Suprapubic skin (tissue), 4 donors: ENCODE results near the gene NT5DC4. TPM values are rescaled to one million over a fixed set of nuclear protein-coding genes. Genes with fewer than 3 reads are reported as not detected.

Source experiments
- DNase-seq, 2 donors: peaks; one replicate each; pipeline ENCODE4 v3.0.0-alpha.2; 2019; ENCODE audit warnings: low spot score in 2 of 2
- H3K27ac ChIP-seq: fragments of 200-600 bp; sonication (generic); one replicate; pipeline ENCODE4 v1.5.1; 2019
- H3K27me3 ChIP-seq: fragments of 200-600 bp; sonication (generic); one replicate; pipeline ENCODE4 v1.5.1; 2019
- H3K36me3 ChIP-seq: fragments of 200-600 bp; sonication (generic); one replicate; pipeline ENCODE4 v1.5.1; 2019
- H3K4me1 ChIP-seq: fragments of 200-600 bp; sonication (generic); one replicate; pipeline ENCODE4 v1.5.1; 2019
- H3K4me3 ChIP-seq: fragments of 200-600 bp; sonication (generic); one replicate; pipeline ENCODE4 v1.5.1; 2019; ENCODE audit warnings: mild to moderate bottlenecking
- H3K9me3 ChIP-seq: fragments of 200-600 bp; sonication (generic); one replicate; pipeline ENCODE4 v1.5.1; 2019
- EP300 ChIP-seq: sonication (generic); formaldehyde crosslinking; IDR thresholded peaks from one replicate; pipeline ENCODE4 v1.6.1; 2017; ENCODE audit warnings: antibody characterized with exemption
- POLR2A ChIP-seq, 2 donors: fragments of 450-650 bp; IDR thresholded peaks; one replicate each; pipeline ENCODE4 v1.6.1; 2017; ENCODE audit warnings: antibody characterized with exemption in 2 of 2, mild to moderate bottlenecking in 2 of 2, moderate library complexity in 2 of 2
- POLR2AphosphoS5 ChIP-seq, 3 donors: sonication (generic); formaldehyde crosslinking; IDR thresholded peaks; one replicate each; pipeline ENCODE4 v1.6.1; 2017; ENCODE audit warnings: antibody characterized with exemption in 3 of 3
- WGBS: methylation state at CpG from one replicate; pipeline ENCODE4 v1.1.5; 2018; 5-methylcytosine and 5-hydroxymethylcytosine counted together
- total RNA-seq, 4 donors: library from RNA; depleted of rRNA; stranded (reverse); fragments of >200 nt; gene quantifications; one replicate each; pipeline ENCODE4 v1.1.0, GENCODE V29; 2016
- TF ChIP-seq, protein P1 (sequence below), 2 donors: fragments of 200-600 bp in 1 of 2; fragments of 450-650 bp in 1 of 2; sonication (generic) in 1 of 2; IDR thresholded peaks; one replicate each; pipeline ENCODE4 v1.5.1; 2016 to 2019; ENCODE audit warnings: antibody characterized with exemption in 2 of 2, mild to moderate bottlenecking in 1 of 2, moderate library complexity in 1 of 2

The NT5DC4 gene
- total RNA-seq, 4 donors from 2014 or later, result 4.2 TPM; not detected in 3

DNA sequence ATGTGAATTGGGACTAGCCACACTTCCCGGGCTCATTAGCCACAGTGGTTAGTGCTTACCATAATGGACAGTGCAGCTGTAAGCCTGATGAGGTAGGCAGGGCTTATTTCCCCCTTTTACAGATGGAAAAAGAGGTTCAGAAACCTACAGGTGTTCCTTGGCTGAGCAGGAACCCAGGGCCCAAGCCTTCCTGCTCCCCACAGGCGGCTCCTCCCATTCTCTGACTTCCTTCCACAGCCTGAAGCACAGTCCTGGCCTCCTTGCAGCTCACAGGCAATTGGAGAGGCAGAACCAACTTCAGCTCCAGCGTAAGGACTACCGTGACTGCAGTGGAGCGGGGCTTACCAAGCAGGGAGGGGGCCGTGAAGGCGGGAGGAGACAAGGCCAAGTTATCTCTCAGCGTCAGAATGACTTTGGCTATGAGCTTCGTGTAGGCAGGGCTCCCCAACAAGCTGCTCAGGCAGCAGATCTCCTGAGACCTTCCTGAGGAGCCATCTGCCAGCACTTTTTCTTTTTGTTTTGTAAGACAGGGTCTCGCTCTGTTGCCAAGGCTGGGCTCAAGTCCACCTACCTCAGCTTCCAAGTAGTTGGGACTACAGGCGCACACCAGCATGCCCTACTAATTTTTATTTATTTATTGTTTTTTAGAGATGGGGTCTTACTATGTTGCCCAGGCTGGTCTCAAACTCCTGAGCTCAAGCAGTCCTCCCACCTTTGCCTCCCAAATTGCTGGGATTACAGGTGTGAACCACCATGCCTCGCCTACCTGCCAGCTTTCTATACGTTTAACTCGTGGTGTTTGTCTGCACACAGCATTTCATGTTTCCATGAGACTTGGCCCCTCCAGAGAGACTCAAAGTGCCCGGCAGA, 34.2 kb upstream of the NT5DC4 start:
- H3K27ac ChIP-seq, result no peak overlapping the region
- H3K36me3 ChIP-seq, result no peaks in the 10 kb centered on the region
- peak in 1 of 2 donors; percentile 55 for DNase-seq
- H3K4me1 ChIP-seq, result peaks cover 15% of the 10 kb centered on the region
- TF ChIP-seq EP300 (no peak), POLR2AphosphoS5 (IDR thresholded peaks at IDR 0.05) (no peak), POLR2A (IDR thresholded peaks at IDR 0.05) (no peak)
- TF ChIP-seq, protein P1, sequence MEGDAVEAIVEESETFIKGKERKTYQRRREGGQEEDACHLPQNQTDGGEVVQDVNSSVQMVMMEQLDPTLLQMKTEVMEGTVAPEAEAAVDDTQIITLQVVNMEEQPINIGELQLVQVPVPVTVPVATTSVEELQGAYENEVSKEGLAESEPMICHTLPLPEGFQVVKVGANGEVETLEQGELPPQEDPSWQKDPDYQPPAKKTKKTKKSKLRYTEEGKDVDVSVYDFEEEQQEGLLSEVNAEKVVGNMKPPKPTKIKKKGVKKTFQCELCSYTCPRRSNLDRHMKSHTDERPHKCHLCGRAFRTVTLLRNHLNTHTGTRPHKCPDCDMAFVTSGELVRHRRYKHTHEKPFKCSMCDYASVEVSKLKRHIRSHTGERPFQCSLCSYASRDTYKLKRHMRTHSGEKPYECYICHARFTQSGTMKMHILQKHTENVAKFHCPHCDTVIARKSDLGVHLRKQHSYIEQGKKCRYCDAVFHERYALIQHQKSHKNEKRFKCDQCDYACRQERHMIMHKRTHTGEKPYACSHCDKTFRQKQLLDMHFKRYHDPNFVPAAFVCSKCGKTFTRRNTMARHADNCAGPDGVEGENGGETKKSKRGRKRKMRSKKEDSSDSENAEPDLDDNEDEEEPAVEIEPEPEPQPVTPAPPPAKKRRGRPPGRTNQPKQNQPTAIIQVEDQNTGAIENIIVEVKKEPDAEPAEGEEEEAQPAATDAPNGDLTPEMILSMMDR (IDR thresholded peaks at IDR 0.05), result no peak
- no peaks in the 10 kb centered on the region for H3K27me3 ChIP-seq
- 74% methylated on average over 15 of the region's 15 CpGs for WGBS
- no peak overlapping the region for H3K4me3 ChIP-seq
- H3K9me3 ChIP-seq, result no peaks in the 10 kb centered on the region

DNA sequence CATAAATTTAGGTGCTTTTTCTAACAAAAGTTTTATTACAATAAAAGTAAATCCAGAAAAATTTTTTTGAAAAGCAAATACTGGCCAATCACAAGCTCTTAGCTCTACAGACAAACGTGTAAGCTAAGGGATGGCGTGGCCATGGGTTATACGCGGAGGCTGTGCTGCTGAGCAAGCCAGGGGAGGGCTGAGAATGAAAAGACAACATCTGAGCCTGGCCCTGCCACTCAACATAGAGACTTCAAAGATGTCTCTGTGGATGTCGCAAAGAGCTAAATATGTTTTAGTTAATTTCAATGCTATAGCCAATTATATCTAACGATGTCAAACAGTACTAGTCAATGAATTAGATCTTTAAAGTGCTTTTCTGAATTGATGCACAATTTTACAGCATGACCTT, 33.3 kb upstream of the NT5DC4 start:
- DNase-seq, result no peak
- Histone ChIP-seq H3K9me3 (no peaks in the 10 kb centered on the region), H3K4me1 (peaks cover 24% of the 10 kb centered on the region), H3K27ac (no peak overlapping the region), H3K4me3 (no peak overlapping the region), H3K27me3 (no peaks in the 10 kb centered on the region), H3K36me3 (no peaks in the 10 kb centered on the region)
- TF ChIP-seq, protein P1 (IDR thresholded peaks at IDR 0.05), result no peak
- TF ChIP-seq POLR2A (IDR thresholded peaks at IDR 0.05), result no peak
- TF ChIP-seq POLR2AphosphoS5 (IDR thresholded peaks at IDR 0.05), result no peak
- no peak for TF ChIP-seq EP300
- WGBS, result 86% methylated on average over 6 of the region's 6 CpGs

DNA sequence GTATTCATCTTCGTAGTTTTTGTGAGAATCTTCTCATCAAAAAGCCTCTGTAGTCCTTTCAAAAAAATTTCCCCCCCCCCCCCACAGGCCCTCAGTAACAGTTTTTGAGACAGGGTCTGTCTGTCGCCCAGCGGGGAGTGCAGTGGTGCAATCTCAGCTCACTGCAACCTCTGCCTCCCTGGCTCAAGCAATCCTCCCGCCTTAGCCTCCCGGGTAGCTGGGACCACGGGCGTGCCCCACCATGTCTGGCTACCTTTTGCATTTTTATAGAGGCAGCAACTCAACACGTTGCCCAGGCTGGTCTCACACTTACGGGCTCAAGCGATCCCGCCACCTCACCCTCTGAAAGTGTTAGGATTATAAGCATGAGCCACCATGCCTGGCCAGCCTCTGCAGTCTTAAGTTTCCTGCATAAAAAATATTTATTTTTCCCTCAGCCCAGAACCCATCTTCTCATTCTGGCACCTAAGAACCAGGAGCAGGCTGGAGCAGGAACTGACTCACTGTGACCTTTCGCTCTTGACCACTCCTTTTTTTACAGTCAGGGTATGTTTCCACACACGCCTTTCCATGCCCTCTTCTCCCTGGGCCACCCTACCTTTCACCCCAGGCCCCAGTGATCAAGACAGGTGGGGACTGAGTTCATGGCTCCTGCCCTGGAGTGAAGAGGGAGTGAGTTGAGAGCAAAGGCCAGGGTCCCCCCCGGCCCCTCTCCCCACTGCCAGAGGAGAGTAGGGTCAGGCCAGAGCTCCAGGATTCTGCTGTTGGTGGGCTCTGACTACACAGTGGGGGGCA, 32.5 kb upstream of the NT5DC4 start:
- 89% methylated on average over 14 of the region's 14 CpGs for WGBS
- Histone ChIP-seq H3K9me3 (no peaks in the 10 kb centered on the region), H3K4me1 (peaks cover 32% of the 10 kb centered on the region), H3K4me3 (no peak overlapping the region), H3K27ac (no peak overlapping the region), H3K27me3 (no peaks in the 10 kb centered on the region), H3K36me3 (no peaks in the 10 kb centered on the region)
- peak in 1 of 2 donors; percentile 34 for DNase-seq
- TF ChIP-seq POLR2AphosphoS5 (IDR thresholded peaks at IDR 0.05) (no peak), POLR2A (IDR thresholded peaks at IDR 0.05) (no peak), EP300 (no peak)
- TF ChIP-seq, protein P1 (IDR thresholded peaks at IDR 0.05), result no peak

DNA sequence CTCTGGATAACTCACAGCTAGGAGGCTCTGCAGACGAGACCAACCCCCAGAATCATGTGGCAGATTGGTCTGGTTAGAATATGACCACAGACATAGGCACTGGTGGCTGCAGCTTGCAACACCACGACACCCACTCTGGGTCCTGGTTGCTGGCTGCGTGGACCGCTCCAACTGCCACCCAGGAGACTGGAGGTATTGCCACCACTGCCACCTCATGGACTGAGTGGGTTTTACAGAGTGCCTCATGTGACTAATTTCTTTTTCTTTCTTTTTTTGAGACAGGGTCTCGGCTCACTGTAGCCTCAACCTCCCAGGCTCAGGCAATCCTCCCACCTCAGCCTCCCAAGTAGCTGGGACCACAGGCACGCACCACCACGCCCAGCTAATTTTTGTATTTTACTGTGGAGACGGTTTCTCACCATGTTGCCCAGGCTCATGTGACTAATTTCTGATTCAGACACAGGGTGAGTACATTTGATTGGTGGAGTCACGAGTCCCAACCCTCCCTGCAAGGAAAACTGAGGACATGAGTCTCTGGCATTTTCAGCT, 29.9 kb upstream of the NT5DC4 start:
- Histone ChIP-seq H3K4me3 (peak overlapping the region; percentile 8), H3K4me1 (peaks cover 29% of the 10 kb centered on the region), H3K27ac (no peak overlapping the region), H3K36me3 (no peaks in the 10 kb centered on the region), H3K27me3 (no peaks in the 10 kb centered on the region), H3K9me3 (no peaks in the 10 kb centered on the region)
- DNase-seq, result peak in 1 of 2 donors; percentile 85
- WGBS, result 38% methylated on average over 9 of the region's 9 CpGs
- TF ChIP-seq POLR2A (IDR thresholded peaks at IDR 0.05), result no peak
- TF ChIP-seq, protein P1 (IDR thresholded peaks at IDR 0.05), result peak; percentile 53 to 61

DNA sequence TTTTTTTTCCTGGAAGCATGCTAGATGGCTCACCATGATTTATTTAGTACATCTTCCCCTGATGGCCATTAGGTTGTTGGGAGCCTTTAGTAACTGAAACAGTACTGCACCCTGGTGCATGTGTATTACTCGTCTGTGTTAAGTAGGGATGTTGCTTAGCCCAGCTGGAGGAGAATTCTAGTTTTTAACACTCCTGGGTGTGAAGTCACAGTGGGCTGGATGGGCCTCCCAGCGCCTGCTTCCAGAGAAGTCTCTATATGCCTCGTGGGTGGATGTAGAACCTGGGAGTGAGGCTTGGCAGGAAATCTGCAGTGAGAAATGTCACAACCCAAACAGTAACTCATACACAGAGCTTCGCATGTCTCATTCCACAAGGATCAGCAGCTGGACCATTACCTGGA, 28.9 kb upstream of the NT5DC4 start:
- Histone ChIP-seq H3K9me3 (no peaks in the 10 kb centered on the region), H3K27ac (peak overlapping the region; percentile 45), H3K4me1 (peaks cover 29% of the 10 kb centered on the region), H3K27me3 (no peaks in the 10 kb centered on the region), H3K4me3 (no peak overlapping the region), H3K36me3 (no peaks in the 10 kb centered on the region)
- peak in 1 of 2 donors; percentile 43 for DNase-seq
- TF ChIP-seq POLR2AphosphoS5 (IDR thresholded peaks at IDR 0.05), result no peak
- no peak for TF ChIP-seq EP300
- 57% methylated on average over 2 of the region's 4 CpGs for WGBS
